Testis (tissue), 2 donors: ENCODE measurements around the gene BBS5.

Source experiments
- CTCF ChIP-seq, 3 experiments: fragments of 450-650 bp in 2 of 3; fragments of 200-600 bp in 1 of 3; sonication (generic) in 1 of 3; IDR thresholded peaks; one replicate each; pipeline ENCODE4 v1.5.1; 2016 to 2019; ENCODE audit warnings: antibody characterized with exemption in 3 of 3, mild to moderate bottlenecking in 2 of 3, moderate library complexity in 1 of 3
- POLR2A ChIP-seq: fragments of 450-650 bp; IDR thresholded peaks from one replicate; pipeline ENCODE4 v1.6.1; 2017; ENCODE audit warnings: antibody characterized with exemption, mild to moderate bottlenecking, moderate library complexity

GRCh38 chr2:169510496-169510895, 31.2 kb downstream of the BBS5 start:
- TF ChIP-seq CTCF (IDR thresholded peaks at IDR 0.05) (no peak), POLR2A (no peak)
